Ramos (cell line): ENCODE results near the gene TNFRSF13B.
"Not testable (repeated sequence)": the region's sequence is repeated elsewhere in the genome, so short reads cannot be mapped to it uniquely, and the experiment has no call there.

Experiments used
- in situ Hi-C: fragments of 300-500 bp; cut with MboI; formaldehyde crosslinking; loops from one replicate; pipeline ENCODE4 v1.14.3; 2022; ENCODE audit warnings: low sequenced_read_pairs; ENCODE audit not compliant: unreplicated experiment

Gene TNFRSF13B

DNA sequence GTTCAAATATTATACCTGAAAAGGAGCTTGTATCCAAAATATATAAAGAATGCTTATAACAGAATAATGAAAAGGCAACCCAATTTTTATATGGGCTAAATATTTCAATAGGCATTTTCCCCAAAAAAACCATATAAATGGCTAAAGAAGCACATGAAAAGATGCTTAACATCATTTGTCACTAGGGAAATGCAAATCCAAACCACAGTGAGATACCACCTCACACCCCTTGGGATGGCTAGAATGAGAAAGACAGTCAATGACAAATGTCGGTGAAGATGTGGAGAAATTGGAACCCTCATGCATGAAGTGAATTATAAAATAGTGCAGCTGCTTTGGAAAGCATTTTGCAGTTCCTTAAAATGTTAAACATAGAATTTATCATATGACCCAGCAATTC is 3.1 kb downstream of the TNFRSF13B start:
- in situ Hi-C loops, result no loop called here

DNA sequence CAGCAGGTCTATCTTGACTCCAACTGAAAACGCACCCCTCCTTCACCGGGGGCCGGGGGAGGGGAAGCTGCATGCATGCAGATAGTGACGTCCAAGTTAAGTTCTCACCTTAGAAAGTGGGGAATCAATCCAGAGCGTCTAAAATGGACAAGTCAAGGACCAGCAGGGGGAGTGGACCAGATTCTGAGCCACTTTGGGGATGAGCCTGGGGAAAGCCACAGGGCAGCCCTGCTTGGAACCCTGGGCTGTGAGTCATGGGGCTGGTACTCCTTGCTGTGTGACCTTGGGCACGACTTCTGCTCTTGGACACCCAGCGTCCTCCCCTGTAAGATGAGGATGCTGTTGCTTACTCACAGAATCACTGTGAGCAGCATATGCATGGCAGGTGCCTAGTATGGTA is 9.1 kb downstream of the TNFRSF13B start:
- in situ Hi-C loops, result no loop called here

DNA sequence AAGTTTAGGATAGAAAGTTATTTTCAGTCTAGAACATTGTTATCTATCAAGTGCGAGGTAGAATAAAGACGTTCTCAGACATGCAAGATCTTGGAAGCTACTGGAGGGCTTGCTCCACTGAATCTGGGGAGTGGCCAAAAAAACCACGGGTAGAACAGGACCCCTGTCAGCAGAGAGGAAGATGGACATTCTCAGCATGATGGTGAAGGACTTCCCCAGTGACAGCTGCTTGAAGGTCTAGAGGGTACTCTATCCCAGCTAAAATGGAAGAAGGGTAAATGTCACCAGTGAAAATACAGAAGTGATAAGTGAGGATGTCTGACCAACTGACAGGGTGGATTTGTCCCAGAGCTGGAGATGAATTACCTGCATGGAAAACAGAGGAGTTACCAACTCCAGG is 10.1 kb downstream of the TNFRSF13B start:
- in situ Hi-C loops, result no loop called here

DNA sequence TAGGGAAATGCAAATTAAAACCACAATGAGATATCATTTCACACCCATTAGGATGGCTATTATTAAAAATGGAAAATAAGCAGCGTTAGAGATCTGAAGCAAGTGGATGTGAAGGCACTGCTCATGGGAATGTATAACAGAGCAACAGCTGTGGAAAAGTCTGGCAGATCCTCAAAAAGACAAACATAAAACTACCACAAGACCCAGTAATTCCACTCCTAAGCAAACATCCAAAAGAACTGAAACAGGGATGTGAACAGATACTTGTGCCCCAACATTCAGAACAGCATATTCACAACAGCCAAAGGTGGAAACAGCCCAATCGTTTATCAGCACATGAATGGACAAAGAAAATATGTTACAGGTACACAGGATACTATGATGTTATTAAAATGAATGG is 10.9 kb downstream of the TNFRSF13B start:
- in situ Hi-C loops, result not testable (repeated sequence)

DNA sequence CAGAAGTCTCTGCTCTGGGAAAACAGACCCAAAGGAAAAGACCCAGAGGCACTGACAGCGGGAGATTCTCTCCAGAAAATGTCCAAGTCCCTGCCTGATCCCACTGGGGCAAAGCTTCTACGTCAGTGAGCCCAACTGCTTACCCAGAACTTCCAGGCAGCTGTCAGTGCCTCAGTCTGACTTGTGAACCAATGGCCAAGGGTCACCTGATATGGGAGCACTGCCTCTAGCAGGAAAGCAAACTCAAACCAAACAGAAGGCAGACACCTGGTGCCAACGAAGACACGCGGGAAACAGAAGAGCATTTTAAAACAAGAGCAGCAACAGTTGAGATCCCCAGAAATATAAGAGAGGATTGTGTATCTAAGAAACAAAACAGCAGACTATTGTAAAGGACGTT is 16.9 kb downstream of the TNFRSF13B start:
- in situ Hi-C loops, result not testable (repeated sequence)

DNA sequence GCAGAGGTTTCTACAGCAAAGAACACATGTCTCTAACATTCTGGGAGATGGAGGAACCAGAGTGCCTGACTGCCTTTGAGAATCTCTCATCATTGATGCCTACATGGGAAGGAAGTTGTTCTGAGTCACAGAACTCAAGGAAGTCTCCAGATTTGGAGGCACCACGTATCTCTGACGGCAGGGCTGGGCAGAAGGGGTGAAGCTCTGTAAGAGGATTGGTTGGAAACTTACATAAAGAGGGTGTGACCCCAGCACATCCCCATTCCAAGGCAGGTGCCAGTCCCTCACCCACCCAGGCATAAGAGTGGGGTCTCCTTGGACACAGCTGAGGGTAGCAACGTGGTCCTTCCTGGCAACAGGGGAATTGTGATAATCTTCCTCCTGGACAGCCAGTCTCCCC is 17.4 kb downstream of the TNFRSF13B start:
- in situ Hi-C loops, result no loop called here

DNA sequence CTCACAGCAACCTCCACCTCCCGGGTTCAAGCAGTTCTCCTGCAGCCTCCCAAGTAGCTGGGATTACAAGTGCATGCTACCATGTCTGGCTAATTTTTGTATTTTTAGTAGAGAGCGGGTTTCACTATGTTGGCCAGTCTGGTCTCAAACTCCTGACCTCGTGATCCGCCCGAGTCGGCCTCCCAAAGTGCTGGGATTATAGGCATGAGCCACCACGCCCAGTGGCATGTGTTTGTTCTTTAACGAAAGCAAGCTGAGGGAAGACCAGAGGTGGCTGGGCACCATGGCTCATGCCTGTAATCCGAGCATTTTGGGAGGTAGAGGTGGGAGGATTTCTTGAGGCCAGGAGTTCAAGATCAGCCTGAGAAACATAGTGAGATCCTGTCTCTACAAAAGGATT is 18.1 kb downstream of the TNFRSF13B start:
- in situ Hi-C loops, result no loop called here

DNA sequence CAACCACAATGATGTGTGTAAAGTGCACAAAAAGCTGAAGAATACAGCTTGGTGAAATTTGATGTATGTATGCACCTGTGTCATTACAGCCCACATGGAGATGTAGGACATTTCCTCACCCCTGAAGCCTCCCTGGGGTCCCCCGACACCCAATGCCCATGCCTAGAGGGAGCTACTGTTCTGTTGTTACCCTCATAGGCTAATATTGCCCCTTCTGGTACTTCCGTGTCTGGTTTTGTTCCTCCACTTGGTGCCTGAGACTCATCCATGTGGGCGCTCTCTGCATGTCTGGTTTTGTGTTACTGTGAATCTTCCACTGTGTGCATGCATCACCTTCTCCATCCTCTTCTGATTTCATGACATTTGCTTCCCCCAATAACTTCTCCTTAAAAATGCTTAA is 18.6 kb downstream of the TNFRSF13B start:
- in situ Hi-C loops, result no loop called here

DNA sequence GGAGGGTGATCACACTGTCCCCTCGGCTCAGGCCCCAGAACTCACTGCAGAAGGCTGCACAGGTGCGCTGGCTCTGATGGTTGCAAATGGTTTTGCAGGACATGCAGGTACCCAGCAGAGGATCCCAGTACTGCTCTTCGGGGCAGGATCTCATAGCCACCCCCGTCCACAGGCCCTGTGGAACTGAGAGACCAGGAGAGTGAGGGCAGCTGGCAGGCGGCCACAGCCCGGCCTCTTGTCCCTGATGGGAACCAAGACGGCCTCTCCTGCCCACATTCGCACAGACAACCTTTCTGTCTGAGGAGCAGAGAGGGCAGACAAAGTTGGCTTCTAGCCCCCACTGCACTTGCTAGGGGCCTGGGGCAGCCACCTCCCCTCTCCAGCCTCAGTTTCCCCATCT is 19.5 kb downstream of the TNFRSF13B start:
- in situ Hi-C loops, result no loop called here

DNA sequence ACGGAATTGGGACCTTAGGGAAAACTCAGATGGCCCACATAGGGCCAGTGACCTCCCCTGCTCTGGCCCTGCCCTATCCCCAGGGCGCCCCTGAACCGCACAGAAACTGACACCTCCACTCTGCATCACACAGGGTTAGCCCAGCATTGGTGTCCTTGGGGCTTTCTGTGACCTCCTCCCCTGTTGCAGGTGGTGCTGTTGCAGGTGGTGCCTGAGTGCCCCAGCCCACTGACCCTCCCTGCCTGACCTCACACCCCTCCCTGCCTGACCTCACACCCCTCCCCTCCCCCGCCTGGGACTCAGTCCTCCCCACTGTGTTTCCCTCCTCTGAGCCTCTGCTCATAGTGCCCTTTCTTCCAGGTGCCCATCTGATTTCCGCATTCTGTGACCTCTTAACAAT is 21.4 kb downstream of the TNFRSF13B start:
- in situ Hi-C loops, result no loop called here

DNA sequence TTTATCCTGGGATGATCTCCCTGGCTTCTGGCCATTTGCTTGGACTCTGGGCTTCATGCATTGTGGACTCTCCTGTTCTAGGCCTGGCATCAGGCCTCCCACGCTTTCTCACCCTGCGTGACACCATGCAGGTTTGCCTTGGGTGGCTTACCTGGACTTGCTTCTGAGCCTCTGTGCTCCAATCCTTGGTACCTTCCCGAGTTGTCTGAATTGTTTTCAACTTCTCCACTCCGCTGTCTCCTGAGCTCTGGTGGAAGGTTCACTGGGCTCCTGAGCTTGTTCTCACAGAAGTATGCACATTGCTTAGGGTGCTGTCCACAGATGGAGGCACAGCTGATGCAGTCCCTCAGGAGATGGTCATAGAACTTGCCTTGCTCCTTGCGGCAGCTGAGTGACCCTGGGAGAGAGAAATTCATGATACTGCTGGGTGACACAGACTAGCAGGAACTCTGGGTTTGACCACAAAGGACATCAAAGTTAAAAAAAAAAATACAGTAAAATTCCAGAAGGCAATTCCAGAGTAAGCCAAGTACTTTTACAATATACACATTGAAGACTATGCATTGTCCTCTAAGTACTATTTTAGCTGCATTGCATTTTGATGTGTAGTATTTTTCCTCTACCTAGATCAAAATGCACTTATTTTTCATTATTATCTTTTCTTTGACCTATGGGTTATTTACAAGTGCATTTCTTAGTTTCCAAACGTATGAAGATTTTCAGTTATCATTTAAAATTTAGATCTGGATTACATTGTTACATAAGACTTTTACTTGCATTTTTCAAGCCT is 23.1 kb downstream of the TNFRSF13B start:
- in situ Hi-C loops, result no loop called here

DNA sequence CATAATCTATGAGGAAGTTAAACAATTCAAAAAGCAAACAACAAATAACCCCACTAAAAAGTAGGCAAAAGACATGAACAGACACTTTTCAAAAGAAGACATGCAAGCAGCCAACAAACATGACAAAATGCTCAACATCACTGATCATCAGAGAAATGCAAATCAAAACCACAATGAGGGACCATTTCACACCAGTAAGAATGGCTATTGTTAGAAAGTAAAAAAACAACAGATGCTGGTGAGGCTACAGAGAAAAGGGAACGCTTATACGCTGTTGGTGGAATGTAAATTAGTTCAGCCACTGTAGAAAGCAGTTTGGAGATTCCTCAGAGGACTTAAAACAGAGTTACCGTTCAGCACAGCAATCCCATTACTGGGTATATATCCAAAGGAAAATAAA is 24.4 kb downstream of the TNFRSF13B start:
- in situ Hi-C loops, result no loop called here

DNA sequence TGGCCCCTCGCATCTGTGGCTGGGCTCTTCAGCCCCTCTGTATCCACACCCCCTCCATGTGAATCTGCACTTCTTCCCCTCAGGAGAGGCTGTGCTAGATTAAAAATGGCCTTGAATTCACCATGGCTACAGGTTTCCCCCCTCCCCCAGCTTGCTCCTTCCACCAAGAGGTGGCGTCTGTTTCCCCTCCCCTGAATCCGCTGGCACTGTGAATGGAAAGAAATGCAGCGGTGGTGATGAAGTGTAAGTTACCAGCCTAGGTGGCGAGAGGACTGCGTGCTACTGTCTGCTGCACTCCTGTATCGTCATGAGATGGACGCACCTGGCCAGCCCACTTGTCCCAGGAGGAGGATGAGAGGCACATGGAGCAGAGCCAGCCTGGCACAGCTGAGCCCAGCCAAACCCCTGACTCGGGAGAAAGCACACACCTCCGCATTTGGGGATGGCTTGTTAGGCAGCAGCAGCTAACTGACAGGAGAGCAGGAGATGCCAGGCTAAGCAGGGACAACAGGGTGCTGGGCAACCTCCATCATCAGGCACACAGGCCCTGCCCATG is 26.2 kb downstream of the TNFRSF13B start:
- in situ Hi-C loops, result no loop called here

DNA sequence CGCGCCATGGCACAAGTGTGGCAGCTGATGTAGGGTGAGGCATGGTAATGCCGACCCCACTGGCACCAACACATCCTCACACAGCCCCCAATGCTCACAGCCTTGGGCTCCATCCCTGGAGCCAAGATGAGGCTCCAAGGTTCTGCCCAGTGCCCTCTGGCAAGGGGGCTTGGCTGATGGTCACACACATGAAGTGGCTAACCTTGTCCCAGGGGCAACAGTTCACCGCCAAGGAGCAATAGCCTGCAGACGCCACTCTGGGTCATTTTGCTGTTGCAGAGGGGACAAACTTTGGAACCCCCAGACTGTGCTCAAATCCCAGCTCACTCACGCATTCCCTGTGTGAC is 26.8 kb downstream of the TNFRSF13B start:
- in situ Hi-C loops, result no loop called here

DNA sequence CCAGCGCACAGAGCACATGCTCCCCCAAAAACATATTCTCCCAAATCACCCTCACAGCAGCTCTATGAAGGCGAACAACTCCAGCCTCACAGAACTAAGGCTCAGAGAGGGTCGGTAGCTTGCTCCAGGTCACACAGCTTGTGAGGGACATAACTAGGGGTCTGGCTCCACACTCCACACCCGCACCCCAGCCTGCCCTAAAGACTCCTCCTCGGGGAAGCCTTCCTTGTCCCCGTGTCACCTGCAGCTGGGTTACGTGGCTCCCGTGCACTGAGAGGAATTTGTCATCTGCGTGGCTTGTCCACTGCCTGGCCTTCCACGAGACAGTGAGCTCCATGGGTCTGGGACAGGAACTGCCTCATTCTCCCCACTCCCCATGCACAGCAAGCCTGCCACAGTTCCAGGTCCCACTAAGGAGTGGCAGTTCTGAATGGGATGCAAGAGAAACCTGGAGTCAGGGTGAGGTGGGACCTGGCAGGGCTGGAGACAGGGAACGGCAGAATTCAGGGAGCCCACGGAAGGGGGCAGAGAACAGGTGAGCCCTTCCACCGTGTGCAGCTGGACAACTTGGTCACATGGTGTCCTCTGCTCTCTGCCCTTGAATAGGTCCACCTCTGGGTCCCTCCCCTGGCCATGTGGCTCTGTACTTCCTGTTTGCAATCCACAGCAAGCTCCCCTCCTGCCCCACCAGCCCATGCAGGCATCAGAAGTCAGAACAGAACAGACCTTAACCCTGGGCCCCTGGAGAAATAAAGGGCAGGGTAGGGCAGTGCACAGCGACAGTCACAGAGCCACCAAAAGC is 27.4 kb downstream of the TNFRSF13B start:
- in situ Hi-C loops, result no loop called here

DNA sequence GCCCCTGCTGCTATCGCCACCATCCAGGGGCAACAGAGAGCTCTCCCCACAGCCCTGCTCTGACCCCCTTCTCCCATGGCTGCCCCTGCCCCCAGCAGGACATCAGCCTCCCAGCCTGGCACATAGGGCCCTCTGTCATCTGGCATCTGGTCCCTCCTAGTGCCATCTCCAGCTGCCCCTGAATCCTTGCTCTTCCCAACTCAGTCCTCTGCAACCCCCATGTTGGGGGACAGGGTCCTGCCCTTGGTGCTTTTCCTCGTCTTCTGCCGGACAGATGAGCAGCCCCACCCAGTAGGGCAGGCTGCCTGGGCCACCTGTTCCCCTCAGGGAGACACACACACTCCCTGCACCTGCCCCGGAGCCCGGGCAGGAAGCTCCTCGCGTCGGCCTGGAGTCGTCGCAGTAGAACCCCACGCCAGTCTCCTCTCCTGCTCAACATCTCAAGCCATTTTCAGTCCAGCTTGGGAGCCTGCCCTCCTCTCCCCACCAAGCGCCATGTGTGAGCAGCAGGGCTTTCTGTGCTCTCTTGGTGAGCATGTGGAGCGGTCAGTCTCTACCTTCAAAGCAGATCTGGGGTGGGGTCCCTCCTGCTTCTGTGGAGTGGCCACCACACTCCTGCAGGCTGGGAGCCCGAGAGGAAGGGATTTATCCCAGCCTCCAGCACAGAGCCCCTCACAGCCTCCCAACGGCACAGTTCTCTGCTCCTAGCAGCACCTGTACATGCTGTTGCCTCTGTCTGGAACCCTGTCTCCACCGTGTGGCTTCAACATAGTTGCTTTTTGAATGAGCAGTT is 28.2 kb downstream of the TNFRSF13B start:
- in situ Hi-C loops, result no loop called here

DNA sequence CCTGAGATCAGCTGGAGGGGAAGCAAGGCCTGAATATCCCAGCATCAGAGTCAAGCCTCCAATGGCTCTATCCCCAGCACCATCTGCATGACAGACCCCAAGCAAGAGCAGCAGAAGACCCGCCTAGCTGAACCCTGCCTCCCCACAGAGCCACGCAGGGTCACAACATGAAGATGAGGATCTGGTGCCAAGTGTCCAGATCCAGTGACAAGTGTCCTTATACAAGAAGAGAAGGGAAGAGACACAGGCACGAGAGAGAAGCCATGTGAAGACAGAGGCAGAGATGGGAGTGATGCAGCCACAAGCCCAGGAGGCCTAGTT is 28.9 kb downstream of the TNFRSF13B start:
- in situ Hi-C loops, result no loop called here

DNA sequence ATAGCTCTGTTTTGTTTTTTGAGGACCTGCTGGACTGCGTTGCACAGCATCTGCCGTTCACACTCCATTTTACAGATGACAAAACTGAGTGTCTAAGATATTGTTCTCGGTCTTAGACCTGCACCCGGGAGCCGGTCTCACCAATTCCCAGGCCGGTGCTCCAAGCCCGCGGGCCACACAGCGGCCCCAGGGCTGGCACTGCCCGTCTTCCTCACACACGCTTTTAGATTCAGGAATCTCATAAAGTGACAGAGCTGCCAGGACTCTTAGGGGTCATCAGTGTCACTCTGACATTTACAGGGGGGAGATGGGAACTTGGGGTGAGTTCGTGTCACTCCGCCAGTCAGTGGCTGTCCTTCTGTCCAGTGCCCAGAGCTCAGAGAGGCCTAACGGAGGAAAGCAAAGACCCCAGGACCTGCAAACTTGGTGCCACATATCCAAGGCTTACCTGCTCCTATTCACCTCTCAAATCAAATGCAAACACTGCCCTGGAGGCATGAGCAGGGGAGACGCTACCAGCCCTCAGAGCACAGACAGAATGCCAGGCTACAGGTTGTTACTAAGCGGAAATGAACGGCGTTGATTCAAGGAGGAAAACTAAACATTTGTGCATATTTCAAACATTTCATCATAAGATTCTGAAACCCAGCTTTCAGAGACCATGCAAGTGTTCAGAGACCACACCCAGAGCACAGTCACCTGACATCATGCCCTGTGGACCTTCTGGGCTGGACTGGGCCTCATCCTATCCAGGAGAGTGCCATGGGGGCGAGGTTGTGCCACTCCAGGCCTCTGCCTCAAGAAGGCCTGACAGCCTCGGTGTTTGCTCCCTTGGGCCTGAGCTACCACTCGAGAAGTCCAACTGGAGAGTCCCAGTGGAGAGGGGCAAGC is 29.5 kb downstream of the TNFRSF13B start:
- in situ Hi-C loops, result no loop called here

DNA sequence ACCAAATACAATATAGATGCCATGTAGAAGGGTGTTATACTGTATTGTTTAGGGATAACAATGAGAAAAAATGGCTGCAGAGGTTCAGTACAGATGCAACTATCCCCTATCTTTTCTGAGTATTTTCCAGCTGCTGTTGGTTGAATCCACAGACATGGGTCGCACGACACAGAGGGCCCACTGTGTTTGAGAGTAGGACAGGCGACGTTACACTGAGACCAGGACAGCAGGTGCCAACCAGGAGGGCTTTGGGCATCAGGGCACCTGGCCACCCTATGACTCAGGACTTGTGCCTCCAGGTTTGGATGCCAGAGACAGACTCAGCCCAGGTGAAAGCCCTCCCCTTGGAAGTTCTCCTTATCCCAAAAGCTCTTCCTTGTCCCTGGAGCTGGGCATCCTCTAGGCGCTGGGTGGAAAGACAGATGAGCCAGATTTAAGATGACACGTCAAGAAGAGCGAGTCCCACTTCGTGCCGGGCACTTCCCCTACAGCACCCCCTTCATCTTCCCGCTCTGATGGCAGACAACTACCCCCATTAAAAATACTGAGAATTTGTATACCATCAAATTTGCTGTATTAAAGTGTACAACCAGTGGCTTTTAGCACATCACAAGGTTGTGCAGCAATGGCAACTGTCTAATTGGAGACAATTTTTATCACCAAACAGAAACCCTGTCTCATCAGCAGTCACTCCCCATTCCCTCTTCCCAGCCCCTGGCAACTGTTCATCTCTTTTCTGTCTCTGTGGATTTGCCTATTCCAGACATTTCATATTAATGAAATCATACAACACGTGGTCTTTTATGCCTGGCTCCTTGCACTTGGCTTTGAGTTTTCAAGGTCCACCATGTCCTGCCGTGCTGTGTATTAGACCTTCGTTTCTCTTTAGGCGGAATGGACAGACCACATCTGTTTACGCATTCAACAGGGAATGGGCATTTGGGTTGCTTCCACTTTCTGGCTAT is 30.6 kb downstream of the TNFRSF13B start:
- in situ Hi-C loops, result no loop called here
